Measurements from ENCODE around the gene HBEGF. TPM values are rescaled to one million over a fixed set of nuclear protein-coding genes. Genes with fewer than 3 reads are reported as not detected.
A peak's percentile ranks its signal among the peaks of the same experiment; 100 is the strongest.

The HBEGF gene
- total RNA-seq, 6 donors from 2014 or later, result 10.5 to 65.0 (median 49.5) TPM

DNA sequence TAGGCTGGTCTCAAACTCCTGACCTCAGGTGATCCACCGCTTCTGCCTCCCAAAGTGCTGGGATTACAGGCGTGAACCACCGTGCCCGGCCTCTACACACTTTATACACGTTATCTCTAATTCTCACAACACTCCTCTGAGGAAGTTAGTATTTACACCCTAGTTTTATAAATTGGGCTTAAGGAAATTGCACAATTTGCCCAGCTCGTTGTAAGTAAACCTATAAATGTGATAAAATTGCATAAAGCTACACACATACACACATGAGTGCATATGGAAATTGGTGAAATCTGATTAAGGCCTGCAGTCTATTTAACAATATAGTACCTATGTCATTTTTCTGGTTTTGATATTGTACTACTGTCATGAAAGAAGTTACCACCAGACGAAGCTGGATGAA, 9.1 kb upstream of the HBEGF start:
- H3K9me3 ChIP-seq, result no peaks in the 10 kb centered on the region
- ATAC-seq (ENCODE audit: low FRiP score in 2 of 2) (no peak), DNase-seq (no peak)
- H3K4me1 ChIP-seq, result peaks cover 6 to 21% (median 12%) of the 10 kb centered on the region in 4 donors
- H3K27ac ChIP-seq, result no peak overlapping the region
- no peaks in the 10 kb centered on the region for H3K36me3 ChIP-seq
- WGBS, 2 donors, result 52 to 67% methylated on average over 7 of the region's 7 CpGs
- no peak overlapping the region for H3K4me3 ChIP-seq
- no peak for TF ChIP-seq POLR2A (IDR thresholded peaks at IDR 0.05)
- TF ChIP-seq POLR2AphosphoS5 (IDR thresholded peaks at IDR 0.05), result no peak
- TF ChIP-seq EP300 (IDR thresholded peaks at IDR 0.05), result no peak
- TF ChIP-seq CTCF (IDR thresholded peaks at IDR 0.05), result no peak
- no peaks in the 10 kb centered on the region for H3K27me3 ChIP-seq

DNA sequence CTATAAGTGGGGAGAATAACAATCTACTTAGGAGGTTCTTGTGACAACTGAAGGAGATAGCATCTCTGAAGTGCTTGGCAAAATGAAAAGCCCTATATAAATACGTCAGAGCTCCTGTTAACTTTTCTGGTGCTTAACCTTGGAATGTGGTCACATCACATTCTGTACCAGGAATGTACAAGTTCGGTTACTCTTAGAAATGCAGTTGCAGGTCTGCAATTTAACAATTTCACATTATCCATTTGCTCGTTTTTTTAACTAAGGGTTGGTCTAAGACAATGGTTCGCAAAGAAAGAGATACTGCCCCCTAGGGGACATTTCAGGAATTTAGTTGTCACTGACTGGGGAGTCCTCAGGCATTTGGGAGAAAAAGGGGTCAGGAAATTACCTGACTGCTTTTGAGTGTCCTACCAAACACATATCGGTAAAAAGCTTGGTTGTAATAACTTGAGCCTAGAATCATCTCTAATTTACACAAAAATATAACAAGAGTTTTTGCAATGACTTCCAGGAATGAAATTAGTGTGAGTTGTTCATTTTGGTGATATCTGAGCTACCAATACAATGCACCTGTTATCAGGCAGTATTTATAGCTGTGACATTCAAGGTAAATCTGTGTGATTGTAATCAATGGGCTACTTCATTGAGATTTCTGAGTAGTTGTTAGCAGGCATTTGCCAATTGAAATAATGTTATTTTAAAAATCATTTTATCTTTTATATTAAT, 5.4 kb upstream of the HBEGF start:
- TF ChIP-seq CTCF (IDR thresholded peaks at IDR 0.05), result peak; percentile 85 to 94 (median 86)
- TF ChIP-seq POLR2A (IDR thresholded peaks at IDR 0.05), result no peak
- Histone ChIP-seq H3K4me1 (peaks cover 8 to 21% (median 10%) of the 10 kb centered on the region in 4 donors), H3K36me3 (no peaks in the 10 kb centered on the region), H3K4me3 (no peak overlapping the region), H3K27me3 (no peaks in the 10 kb centered on the region), H3K27ac (no peak overlapping the region), H3K9me3 (no peaks in the 10 kb centered on the region)
- WGBS, 2 donors, result 3 to 5% methylated on average over 5 of the region's 5 CpGs
- DNase-seq (no peak), ATAC-seq (ENCODE audit: low FRiP score in 2 of 2) (peak; percentile 56 to 80)

- TF ChIP-seq POLR2A (IDR thresholded peaks at IDR 0.05) (no peak), POLR2AphosphoS5 (IDR thresholded peaks at IDR 0.05) (no peak), CTCF (IDR thresholded peaks at IDR 0.05) (no peak), EP300 (IDR thresholded peaks at IDR 0.05) (no peak)
- 60 to 76% methylated on average over 2 of the region's 2 CpGs for WGBS, 2 donors
- Histone ChIP-seq H3K4me1 (peaks cover 23 to 34% (median 29%) of the 10 kb centered on the region in 4 donors), H3K27ac (no peak overlapping the region), H3K4me3 (no peak overlapping the region), H3K9me3 (no peaks in the 10 kb centered on the region), H3K36me3 (no peaks in the 10 kb centered on the region), H3K27me3 (no peaks in the 10 kb centered on the region)
- ATAC-seq (ENCODE audit: low FRiP score in 2 of 2) (no peak), DNase-seq (no peak)
Observed at GRCh38 chr5:140349244-140349643, 2.8 kb upstream of the HBEGF start.

DNA sequence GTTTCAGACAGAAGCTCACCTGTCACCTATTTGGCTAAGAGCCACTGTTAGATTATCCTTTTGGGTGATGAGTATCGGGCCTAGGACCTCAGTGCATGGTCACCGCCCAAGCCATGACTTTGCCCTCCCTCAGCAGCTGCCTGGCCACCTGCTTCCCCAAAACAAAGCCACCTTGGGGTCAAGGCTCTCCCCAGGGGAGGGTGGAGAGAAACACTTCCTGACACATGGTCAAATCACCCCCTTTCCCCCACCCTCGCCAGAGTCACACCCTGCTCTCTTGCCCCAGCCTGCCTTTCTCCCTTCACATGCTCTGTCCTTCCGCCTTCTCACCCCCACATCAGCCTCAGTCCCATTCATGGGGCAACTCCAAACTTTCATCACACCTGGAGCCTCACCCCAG, 1.7 kb upstream of the HBEGF start:
- WGBS, 2 donors, result 77 to 86% methylated on average over 4 of the region's 4 CpGs
- no peaks in the 10 kb centered on the region for H3K36me3 ChIP-seq
- peaks cover 33 to 46% (median 38%) of the 10 kb centered on the region in 4 donors for H3K4me1 ChIP-seq
- TF ChIP-seq POLR2AphosphoS5 (IDR thresholded peaks at IDR 0.05) (no peak), EP300 (IDR thresholded peaks at IDR 0.05) (no peak)
- H3K27me3 ChIP-seq, result no peaks in the 10 kb centered on the region
- H3K9me3 ChIP-seq, result no peaks in the 10 kb centered on the region
- no peak for DNase-seq
- no peak for ATAC-seq (ENCODE audit: low FRiP score in 2 of 2)
- H3K27ac ChIP-seq, result peak overlapping the region in 1 of 4 donors; percentile 90
- H3K4me3 ChIP-seq, result no peak overlapping the region

GRCh38 chr5:140347360-140347759, 957 bp upstream of the HBEGF start:
- Histone ChIP-seq H3K4me1 (peaks cover 41 to 52% (median 45%) of the 10 kb centered on the region in 4 donors), H3K27me3 (no peaks in the 10 kb centered on the region), H3K27ac (peak overlapping the region in 3 of 4 donors; percentile 86 to 90 (median 87)), H3K36me3 (peaks cover 0 to 4% (median 0%) of the 10 kb centered on the region in 4 donors), H3K4me3 (peak overlapping the region in 1 of 4 donors; percentile 92), H3K9me3 (no peaks in the 10 kb centered on the region)
- WGBS, 2 donors, result 35 to 61% methylated on average over 2 of the region's 2 CpGs
- TF ChIP-seq CTCF (IDR thresholded peaks at IDR 0.05) (no peak), EP300 (IDR thresholded peaks at IDR 0.05) (no peak), POLR2AphosphoS5 (IDR thresholded peaks at IDR 0.05) (no peak), POLR2A (IDR thresholded peaks at IDR 0.05) (no peak)
- no peak for ATAC-seq (ENCODE audit: low FRiP score in 2 of 2)
- DNase-seq, result no peak
